Erythroblast (primary cell): Measurements from ENCODE around the gene WDFY1.

Experiments used
- GATA1 ChIP-seq: IDR thresholded peaks from 2 replicates; pipeline ENCODE4 v1.6.1; 2011; ENCODE audit warnings: low read depth, mild to moderate bottlenecking, control low read depth, low read length, moderate library complexity
- POLR2A ChIP-seq: IDR thresholded peaks from 2 replicates; pipeline ENCODE4 v1.6.1; 2011; ENCODE audit warnings: mild to moderate bottlenecking, low read length

DNA sequence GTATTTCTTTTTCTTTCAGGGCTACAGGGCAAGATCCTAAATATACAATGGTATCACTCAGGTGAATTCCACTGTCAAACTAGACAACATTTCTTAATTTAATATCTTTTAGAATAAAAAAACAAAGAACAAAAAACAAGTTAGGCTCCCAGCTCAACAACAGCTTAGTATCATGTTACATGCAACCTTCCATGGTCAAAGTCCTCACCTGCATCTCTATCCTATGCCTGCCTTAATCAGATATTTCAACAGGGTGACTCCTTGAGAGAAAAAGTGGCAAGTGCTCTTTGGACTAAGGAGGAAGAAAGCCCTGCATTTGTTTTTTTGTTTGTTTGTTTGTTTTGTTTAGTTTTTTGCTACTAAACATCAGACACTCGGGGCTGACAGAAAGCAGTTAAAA, 50.2 kb downstream of the WDFY1 start:
- TF ChIP-seq POLR2A (no peak), GATA1 (no peak)
